Bronchial epithelial cell (primary cell): ENCODE measurements around the gene RPL15. TPM values are rescaled to one million over a fixed set of nuclear protein-coding genes. Genes with fewer than 3 reads are reported as not detected.
A peak's percentile ranks its signal among the peaks of the same experiment; 100 is the strongest.

ENCODE experiments used
- DNase-seq: peaks from one replicate; pipeline ENCODE4 v3.0.0-alpha.2; 2010; ENCODE audit warnings: low read depth
- FAIRE-seq: peaks from 2 replicates; lab custom pipeline; 2011; peaks lifted over from hg19 to GRCh38; lab: Jason Lieb, UNC
- H3K27me3 ChIP-seq: 2 replicates; pipeline ENCODE4 v1.5.1; 2011; ENCODE audit warnings: low read length; ENCODE audit not compliant: control insufficient read depth, insufficient read depth
- H3K36me3 ChIP-seq: 2 replicates; pipeline ENCODE4 v1.5.1; 2011; ENCODE audit warnings: low read length; ENCODE audit not compliant: control insufficient read depth, insufficient read depth
- H3K4me3 ChIP-seq: 2 replicates; pipeline ENCODE4 v1.5.1; 2011; ENCODE audit warnings: mild to moderate bottlenecking, low read depth, low read length, control low read depth
- total RNA-seq: library from RNA; depleted of rRNA; stranded (reverse); fragments of >200 nt; gene quantifications from 2 replicates; pipeline ENCODE4 v1.2.1, GENCODE V29; 2014
- TF ChIP-seq, protein P1 (sequence below): IDR thresholded peaks from 2 replicates; pipeline ENCODE4 v1.5.1; 2011; ENCODE audit warnings: mild to moderate bottlenecking, moderate library complexity, low read length, control low read depth, inconsistent platforms; ENCODE audit not compliant: insufficient read depth, severe bottlenecking

Gene RPL15
- total RNA-seq, 1 donor from 2014 or later, result 4,496 TPM

- DNase-seq, result no peak
- Histone ChIP-seq H3K27me3 (no peaks in the 10 kb centered on the region), H3K4me3 (no peak overlapping the region), H3K36me3 (no peaks in the 10 kb centered on the region)
- no peak for FAIRE-seq
- TF ChIP-seq, protein P1, sequence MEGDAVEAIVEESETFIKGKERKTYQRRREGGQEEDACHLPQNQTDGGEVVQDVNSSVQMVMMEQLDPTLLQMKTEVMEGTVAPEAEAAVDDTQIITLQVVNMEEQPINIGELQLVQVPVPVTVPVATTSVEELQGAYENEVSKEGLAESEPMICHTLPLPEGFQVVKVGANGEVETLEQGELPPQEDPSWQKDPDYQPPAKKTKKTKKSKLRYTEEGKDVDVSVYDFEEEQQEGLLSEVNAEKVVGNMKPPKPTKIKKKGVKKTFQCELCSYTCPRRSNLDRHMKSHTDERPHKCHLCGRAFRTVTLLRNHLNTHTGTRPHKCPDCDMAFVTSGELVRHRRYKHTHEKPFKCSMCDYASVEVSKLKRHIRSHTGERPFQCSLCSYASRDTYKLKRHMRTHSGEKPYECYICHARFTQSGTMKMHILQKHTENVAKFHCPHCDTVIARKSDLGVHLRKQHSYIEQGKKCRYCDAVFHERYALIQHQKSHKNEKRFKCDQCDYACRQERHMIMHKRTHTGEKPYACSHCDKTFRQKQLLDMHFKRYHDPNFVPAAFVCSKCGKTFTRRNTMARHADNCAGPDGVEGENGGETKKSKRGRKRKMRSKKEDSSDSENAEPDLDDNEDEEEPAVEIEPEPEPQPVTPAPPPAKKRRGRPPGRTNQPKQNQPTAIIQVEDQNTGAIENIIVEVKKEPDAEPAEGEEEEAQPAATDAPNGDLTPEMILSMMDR, result no peak
These were observed 36.6 kb downstream of the RPL15 start for GRCh38 chr3:23953523-23953922.

DNA sequence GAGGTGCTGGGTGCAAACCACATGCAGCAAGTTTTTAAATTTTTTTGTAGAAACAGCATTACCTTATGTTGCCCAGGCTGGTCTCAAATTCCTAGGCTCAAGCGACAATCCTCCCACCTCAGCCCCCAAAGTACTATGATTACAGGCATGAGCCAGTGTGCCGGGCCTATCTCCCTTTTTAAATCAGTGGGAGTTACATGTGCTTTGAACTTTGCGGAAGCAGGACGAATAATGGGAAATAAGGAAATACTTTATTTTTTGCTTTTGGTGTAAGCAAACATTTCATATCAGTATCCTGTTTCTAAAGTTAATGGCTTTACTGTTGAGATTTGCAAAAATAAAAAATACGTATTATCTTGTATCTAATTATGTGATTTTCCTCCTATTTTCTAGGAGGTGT, 37.2 kb downstream of the RPL15 start:
- TF ChIP-seq, protein P1, result no peak
- no peak overlapping the region for H3K4me3 ChIP-seq
- DNase-seq (no peak), FAIRE-seq (no peak)
- H3K36me3 ChIP-seq, result no peaks in the 10 kb centered on the region
- no peaks in the 10 kb centered on the region for H3K27me3 ChIP-seq

DNA sequence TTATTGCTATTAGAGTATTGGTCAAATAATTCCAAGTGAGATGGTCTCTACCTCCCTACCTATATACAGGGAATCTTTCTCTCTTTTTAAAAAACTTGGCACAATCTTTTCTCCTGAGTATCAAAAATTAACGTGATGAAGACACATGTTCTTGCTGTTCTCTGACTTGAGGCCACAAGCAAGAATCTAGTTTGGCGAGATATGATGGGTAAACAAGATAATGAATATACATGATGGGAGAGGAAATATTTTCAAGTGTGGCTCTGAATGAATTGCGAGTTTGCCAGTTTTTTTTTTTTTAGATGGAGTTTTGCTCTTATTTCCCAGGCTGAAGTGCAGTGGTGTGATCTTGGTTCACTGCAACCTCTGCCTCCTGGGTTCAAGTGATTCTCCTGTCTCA, 39.8 kb downstream of the RPL15 start:
- no peaks in the 10 kb centered on the region for H3K36me3 ChIP-seq
- TF ChIP-seq, protein P1, result no peak
- no peaks in the 10 kb centered on the region for H3K27me3 ChIP-seq
- DNase-seq, result no peak
- H3K4me3 ChIP-seq, result no peak overlapping the region
- FAIRE-seq, result no peak

DNA sequence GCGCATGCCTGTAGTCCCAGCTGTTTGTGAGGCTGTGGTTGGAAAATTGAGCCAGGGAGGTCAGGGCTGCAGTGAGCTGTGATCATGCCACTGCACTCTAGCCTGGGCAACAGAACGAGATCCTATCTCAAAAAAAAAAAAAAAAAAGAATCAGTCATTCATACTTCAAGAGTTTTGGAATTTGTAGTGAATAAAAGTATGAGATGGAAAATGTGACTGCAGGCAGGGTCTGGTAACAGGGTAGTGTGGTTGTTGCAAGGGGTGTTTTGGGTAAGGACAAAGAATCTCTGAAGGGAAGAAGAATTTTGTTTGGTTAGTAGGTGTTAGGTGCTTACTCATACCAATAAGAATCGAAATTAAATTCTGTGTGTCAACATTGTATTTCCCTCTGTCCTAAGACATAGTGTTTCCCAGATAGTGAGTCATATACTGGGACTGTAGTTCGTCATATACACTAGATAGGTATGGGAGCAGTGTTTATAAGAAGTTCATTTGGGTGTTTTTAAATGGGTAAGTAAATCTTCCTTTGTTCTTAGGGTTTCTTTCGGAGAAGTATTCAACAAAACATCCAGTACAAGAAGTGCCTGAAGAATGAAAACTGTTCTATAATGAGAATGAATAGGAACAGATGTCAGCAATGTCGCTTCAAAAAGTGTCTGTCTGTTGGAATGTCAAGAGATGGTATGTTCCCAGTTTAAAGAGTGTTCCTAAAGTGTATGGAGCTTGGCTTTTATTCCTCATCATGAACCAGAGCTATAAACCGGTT, 42.4 kb downstream of the RPL15 start:
- H3K27me3 ChIP-seq, result no peaks in the 10 kb centered on the region
- TF ChIP-seq, protein P1, result no peak
- H3K4me3 ChIP-seq, result no peak overlapping the region
- DNase-seq (peak; percentile 99), FAIRE-seq (no peak)
- H3K36me3 ChIP-seq, result peaks cover 3% of the 10 kb centered on the region

DNA sequence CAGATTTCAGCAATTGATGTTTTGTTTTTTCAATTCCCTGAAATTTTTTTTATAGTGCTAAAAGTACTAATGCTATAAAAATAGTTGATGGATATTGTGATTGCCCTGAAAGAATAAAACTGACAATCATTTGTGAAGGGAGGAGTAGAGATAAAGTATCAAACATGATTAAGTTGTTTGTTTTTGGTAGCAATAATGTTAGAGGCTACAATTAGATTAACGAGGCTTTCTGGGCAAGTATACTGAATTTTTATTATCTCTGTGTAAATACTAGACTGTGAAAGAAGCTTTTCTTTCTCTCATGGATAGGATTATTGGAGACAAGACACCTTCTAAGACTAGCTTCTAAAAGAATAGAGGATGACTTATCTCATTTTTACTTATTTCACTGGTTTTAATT, 43.7 kb downstream of the RPL15 start:
- FAIRE-seq, result no peak
- DNase-seq, result no peak
- H3K36me3 ChIP-seq, result peaks cover 3% of the 10 kb centered on the region
- H3K27me3 ChIP-seq, result no peaks in the 10 kb centered on the region
- H3K4me3 ChIP-seq, result no peak overlapping the region
- TF ChIP-seq, protein P1, result no peak

DNA sequence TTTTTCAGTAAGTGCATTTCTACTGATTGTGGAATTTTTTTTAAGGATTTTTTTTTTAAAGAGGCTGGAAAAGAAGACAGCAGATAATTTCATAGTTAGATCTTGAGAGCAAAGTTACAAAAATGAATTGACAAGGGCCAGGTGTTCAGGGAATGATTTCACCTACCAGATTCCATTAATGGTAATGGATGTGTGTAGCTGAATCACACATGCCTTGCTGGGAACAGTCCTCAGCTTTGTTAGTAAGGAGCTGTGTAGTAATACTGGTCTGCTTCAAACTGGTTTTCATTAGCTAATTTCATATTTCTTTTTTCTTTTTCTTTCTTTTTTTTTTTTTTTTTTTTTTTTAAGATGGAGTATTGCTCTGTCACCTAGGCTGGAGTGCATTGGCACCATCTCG, 44.1 kb downstream of the RPL15 start:
- Histone ChIP-seq H3K36me3 (peaks cover 3% of the 10 kb centered on the region), H3K4me3 (no peak overlapping the region), H3K27me3 (no peaks in the 10 kb centered on the region)
- TF ChIP-seq, protein P1, result no peak
- DNase-seq (peak; percentile 77), FAIRE-seq (no peak)
